Mesothelial cell of epicardium (in vitro differentiated cells): ENCODE measurements around the gene SERINC5. TPM values are rescaled to one million over a fixed set of nuclear protein-coding genes. Genes with fewer than 3 reads are reported as not detected.
A peak's percentile ranks its signal among the peaks of the same experiment; 100 is the strongest.

ENCODE experiments used
- DNase-seq, 2 experiments: peaks; one replicate each; pipeline ENCODE4 v3.0.0; 2021; ENCODE audit warnings: low spot score in 2 of 2; ENCODE audit not compliant: unreplicated experiment in 2 of 2
- H3K27ac Mint-ChIP-seq: 2 replicates; pipeline ENCODE4 v1.8.0; 2021; ENCODE audit warnings: mixed read lengths
- H3K27me3 Mint-ChIP-seq: 2 replicates; pipeline ENCODE4 v1.8.0; 2021; ENCODE audit warnings: low read depth, mixed read lengths
- H3K36me3 Mint-ChIP-seq: 2 replicates; pipeline ENCODE4 v1.8.0; 2021; ENCODE audit warnings: mixed read lengths
- H3K4me1 Mint-ChIP-seq: 2 replicates; pipeline ENCODE4 v1.8.0; 2021; ENCODE audit warnings: mixed read lengths
- H3K4me3 Mint-ChIP-seq: 2 replicates; pipeline ENCODE4 v1.8.0; 2021; ENCODE audit warnings: mild to moderate bottlenecking, moderate library complexity, mixed read lengths
- H3K9me3 Mint-ChIP-seq: 2 replicates; pipeline ENCODE4 v1.8.0; 2021; ENCODE audit warnings: mixed read lengths
- total RNA-seq: library from RNA; stranded (reverse); gene quantifications from 3 replicates; pipeline ENCODE4 v1.2.1, GENCODE V29; 2021
- TF ChIP-seq, protein P1 (sequence below): fragments of 200-600 bp; sonication (generic); IDR thresholded peaks from one replicate; pipeline ENCODE4 v1.5.0; 2021; ENCODE audit warnings: antibody characterized with exemption; ENCODE audit not compliant: unreplicated experiment

SERINC5 gene
- total RNA-seq, 1 donor from 2014 or later, result 89.5 TPM

- no peak for DNase-seq
- Mint-ChIP-seq H3K27ac (peak overlapping the region; percentile 51), H3K9me3 (peaks cover 14% of the 10 kb centered on the region)
These were observed 16.0 kb downstream of the SERINC5 start for GRCh38 chr5:80239680-80240367.

GRCh38 chr5:80238778-80239679, 16.8 kb downstream of the SERINC5 start:
- Mint-ChIP-seq H3K4me1 (peaks cover 22% of the 10 kb centered on the region), H3K27ac (peak overlapping the region; percentile 63), H3K4me3 (no peak overlapping the region), H3K27me3 (no peaks in the 10 kb centered on the region), H3K9me3 (peaks cover 14% of the 10 kb centered on the region), H3K36me3 (peaks cover 26% of the 10 kb centered on the region)
- TF ChIP-seq, protein P1, sequence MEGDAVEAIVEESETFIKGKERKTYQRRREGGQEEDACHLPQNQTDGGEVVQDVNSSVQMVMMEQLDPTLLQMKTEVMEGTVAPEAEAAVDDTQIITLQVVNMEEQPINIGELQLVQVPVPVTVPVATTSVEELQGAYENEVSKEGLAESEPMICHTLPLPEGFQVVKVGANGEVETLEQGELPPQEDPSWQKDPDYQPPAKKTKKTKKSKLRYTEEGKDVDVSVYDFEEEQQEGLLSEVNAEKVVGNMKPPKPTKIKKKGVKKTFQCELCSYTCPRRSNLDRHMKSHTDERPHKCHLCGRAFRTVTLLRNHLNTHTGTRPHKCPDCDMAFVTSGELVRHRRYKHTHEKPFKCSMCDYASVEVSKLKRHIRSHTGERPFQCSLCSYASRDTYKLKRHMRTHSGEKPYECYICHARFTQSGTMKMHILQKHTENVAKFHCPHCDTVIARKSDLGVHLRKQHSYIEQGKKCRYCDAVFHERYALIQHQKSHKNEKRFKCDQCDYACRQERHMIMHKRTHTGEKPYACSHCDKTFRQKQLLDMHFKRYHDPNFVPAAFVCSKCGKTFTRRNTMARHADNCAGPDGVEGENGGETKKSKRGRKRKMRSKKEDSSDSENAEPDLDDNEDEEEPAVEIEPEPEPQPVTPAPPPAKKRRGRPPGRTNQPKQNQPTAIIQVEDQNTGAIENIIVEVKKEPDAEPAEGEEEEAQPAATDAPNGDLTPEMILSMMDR, result no peak
- DNase-seq, result peak in 1 of 2 experiments; percentile 43

More at GRCh38 chr5:80239680-80240367, 16.0 kb downstream of the SERINC5 start:
- Mint-ChIP-seq H3K36me3 (peaks cover 27% of the 10 kb centered on the region), H3K4me1 (peaks cover 16% of the 10 kb centered on the region), H3K4me3 (no peak overlapping the region), H3K27me3 (no peaks in the 10 kb centered on the region)
- TF ChIP-seq, protein P1, result no peak

DNA sequence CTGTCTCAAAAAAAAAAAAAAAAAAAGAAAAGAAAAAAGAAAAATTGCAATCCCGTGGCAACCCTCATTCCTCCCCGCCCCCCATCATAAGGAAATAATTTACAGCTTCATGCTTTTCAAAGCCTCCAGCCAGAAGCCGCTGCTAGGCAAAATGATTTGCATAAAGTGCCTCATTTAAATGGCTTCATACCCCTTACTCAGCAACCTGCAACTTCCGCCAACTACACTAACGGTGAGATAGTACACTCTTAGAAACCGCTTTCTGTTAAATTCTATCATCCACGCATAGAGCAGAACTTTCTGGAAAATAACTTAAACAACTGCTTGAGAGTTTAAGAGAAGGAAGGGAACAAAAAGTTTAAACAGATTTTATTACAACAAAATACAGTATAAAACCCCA, 17.8 kb downstream of the SERINC5 start:
- Mint-ChIP-seq H3K27me3 (no peaks in the 10 kb centered on the region), H3K4me1 (peaks cover 22% of the 10 kb centered on the region), H3K27ac (no peak overlapping the region), H3K36me3 (peaks cover 22% of the 10 kb centered on the region), H3K4me3 (no peak overlapping the region), H3K9me3 (peaks cover 11% of the 10 kb centered on the region)
- no peak for DNase-seq
- TF ChIP-seq, protein P1, result no peak

- Mint-ChIP-seq H3K27me3 (no peaks in the 10 kb centered on the region), H3K4me1 (peaks cover 22% of the 10 kb centered on the region), H3K9me3 (peaks cover 8% of the 10 kb centered on the region)
These were observed 18.6 kb downstream of the SERINC5 start for GRCh38 chr5:80237243-80237642.

GRCh38 chr5:80234116-80234948, 21.5 kb downstream of the SERINC5 start:
- Mint-ChIP-seq H3K9me3 (no peaks in the 10 kb centered on the region), H3K4me1 (peaks cover 23% of the 10 kb centered on the region), H3K27me3 (no peaks in the 10 kb centered on the region), H3K4me3 (no peak overlapping the region), H3K36me3 (peaks cover 7% of the 10 kb centered on the region), H3K27ac (peak overlapping the region; percentile 3)
- no peak for DNase-seq
- TF ChIP-seq, protein P1, result no peak

More at GRCh38 chr5:80237243-80237642, 18.6 kb downstream of the SERINC5 start:
- DNase-seq, result no peak
- no peak overlapping the region for H3K27ac Mint-ChIP-seq
- H3K4me3 Mint-ChIP-seq, result no peak overlapping the region
- TF ChIP-seq, protein P1, result no peak
- H3K36me3 Mint-ChIP-seq, result peaks cover 18% of the 10 kb centered on the region
